Neuronal stem cell (in vitro differentiated cells): ENCODE results near the gene RASA2.

Experiments
- DNase-seq: peaks from one replicate; pipeline ENCODE4 v3.0.0-alpha.2; 2013; ENCODE audit warnings: low spot score
- H2AFZ ChIP-seq: one replicate; pipeline ENCODE4 v1.6.1; 2013; ENCODE audit warnings: mild to moderate bottlenecking, low read length, inconsistent platforms
- H2AK5ac ChIP-seq: 2 replicates; pipeline ENCODE4 v1.6.1; 2013; ENCODE audit warnings: low read depth, mild to moderate bottlenecking, inconsistent platforms, low read length, moderate library complexity, mixed read lengths
- H2BK120ac ChIP-seq: 2 replicates; pipeline ENCODE4 v1.6.1; 2013; ENCODE audit warnings: low read depth, mild to moderate bottlenecking, inconsistent platforms, low read length, moderate library complexity, mixed read lengths
- H2BK12ac ChIP-seq: one replicate; pipeline ENCODE4 v1.6.1; 2013; ENCODE audit warnings: low read length, inconsistent platforms
- H2BK15ac ChIP-seq: 2 replicates; pipeline ENCODE4 v1.6.1; 2013; ENCODE audit warnings: mild to moderate bottlenecking, low read length, inconsistent platforms, mixed read lengths
- H2BK5ac ChIP-seq: one replicate; pipeline ENCODE4 v1.6.1; 2013; ENCODE audit warnings: inconsistent platforms, mild to moderate bottlenecking, low read length, moderate library complexity
- H3K14ac ChIP-seq: one replicate; pipeline ENCODE4 v1.6.1; 2013; ENCODE audit warnings: low read length, inconsistent platforms
- H3K18ac ChIP-seq: 2 replicates; pipeline ENCODE4 v1.6.1; 2013; ENCODE audit warnings: low read length, inconsistent platforms
- H3K23ac ChIP-seq: 2 replicates; pipeline ENCODE4 v1.6.1; 2013; ENCODE audit warnings: low read depth, mild to moderate bottlenecking, mixed read lengths, low read length, inconsistent platforms; ENCODE audit not compliant: poor library complexity
- H3K27ac ChIP-seq: replicated peaks from 3 replicates; pipeline ENCODE4 v1.5.1; 2013; ENCODE audit warnings: low read length, inconsistent platforms
- H3K27me3 ChIP-seq, 3 experiments: 2 replicates each; pipeline ENCODE4 v1.6.1; 2013; ENCODE audit warnings: low read length in 3 of 3, mild to moderate bottlenecking in 2 of 3, inconsistent platforms in 1 of 3, low read depth in 1 of 3, mixed read lengths in 1 of 3, moderate library complexity in 1 of 3; ENCODE audit not compliant: control insufficient read depth in 3 of 3, insufficient read depth in 3 of 3
- H3K36me3 ChIP-seq, 2 donors: replicated peaks in 1 of 2; 2 replicates each; pipeline ENCODE4 v1.6.1; 2013; ENCODE audit warnings: low read length in 2 of 2; ENCODE audit not compliant: control insufficient read depth in 2 of 2, insufficient read depth in 2 of 2
- H3K4ac ChIP-seq: 2 replicates; pipeline ENCODE4 v1.6.1; 2013; ENCODE audit warnings: inconsistent platforms, mild to moderate bottlenecking, low read length, moderate library complexity
- H3K4me1 ChIP-seq, 2 donors: 1 replicate in 1 of 2; 2 replicates in 1 of 2; pipeline ENCODE4 v1.6.1; 2013; ENCODE audit warnings: low read length in 2 of 2, low read depth in 1 of 2; ENCODE audit not compliant: control insufficient read depth in 2 of 2, insufficient read depth in 1 of 2
- H3K4me2 ChIP-seq: one replicate; pipeline ENCODE4 v1.6.1; 2013; ENCODE audit warnings: mild to moderate bottlenecking, low read length, inconsistent platforms; ENCODE audit not compliant: insufficient read depth, poor library complexity, severe bottlenecking
- H3K4me3 ChIP-seq, 2 donors: 2 replicates each; pipeline ENCODE4 v1.5.1; 2013; ENCODE audit warnings: low read length in 2 of 2, mild to moderate bottlenecking in 2 of 2, inconsistent platforms in 1 of 2, moderate library complexity in 1 of 2
- H3K79me1 ChIP-seq: one replicate; pipeline ENCODE4 v1.6.1; 2013; ENCODE audit warnings: low read depth, mild to moderate bottlenecking, inconsistent platforms, low read length, moderate library complexity
- H3K9ac ChIP-seq: one replicate; pipeline ENCODE4 v1.6.1; 2013; ENCODE audit warnings: mild to moderate bottlenecking, low read depth, low read length, inconsistent platforms; ENCODE audit not compliant: poor library complexity
- H3K9me3 ChIP-seq, 2 donors: replicated peaks in 1 of 2; 2 replicates each; pipeline versions ENCODE3 to v1.6.1; 2013; ENCODE audit warnings: low read length in 2 of 2, mild to moderate bottlenecking in 2 of 2, inconsistent platforms in 1 of 2, low read depth in 1 of 2, mixed read lengths in 1 of 2, moderate library complexity in 1 of 2; ENCODE audit not compliant: control insufficient read depth in 2 of 2, insufficient read depth in 1 of 2
- H4K8ac ChIP-seq: one replicate; pipeline ENCODE4 v1.6.1; 2013; ENCODE audit warnings: low read depth, mild to moderate bottlenecking, inconsistent platforms, low read length, moderate library complexity
- H4K91ac ChIP-seq: one replicate; pipeline ENCODE4 v1.6.1; 2013; ENCODE audit warnings: low read length, low read depth, mild to moderate bottlenecking, inconsistent platforms; ENCODE audit not compliant: poor library complexity
- WGBS, 2 donors: extraction: QIAGEN DNeasy Blood & Tissue Kit; methylation state at CpG; one replicate each; pipeline ENCODE4 v1.1.7; 2013; ENCODE audit warnings: missing lambda C conversion rate in 2 of 2, mixed read lengths in 1 of 2; ENCODE audit not compliant: insufficient read length in 2 of 2, insufficient replicate concordance in 1 of 2; ENCODE audit errors: extremely low coverage in 2 of 2; 5-methylcytosine and 5-hydroxymethylcytosine counted together

RASA2 gene

DNA sequence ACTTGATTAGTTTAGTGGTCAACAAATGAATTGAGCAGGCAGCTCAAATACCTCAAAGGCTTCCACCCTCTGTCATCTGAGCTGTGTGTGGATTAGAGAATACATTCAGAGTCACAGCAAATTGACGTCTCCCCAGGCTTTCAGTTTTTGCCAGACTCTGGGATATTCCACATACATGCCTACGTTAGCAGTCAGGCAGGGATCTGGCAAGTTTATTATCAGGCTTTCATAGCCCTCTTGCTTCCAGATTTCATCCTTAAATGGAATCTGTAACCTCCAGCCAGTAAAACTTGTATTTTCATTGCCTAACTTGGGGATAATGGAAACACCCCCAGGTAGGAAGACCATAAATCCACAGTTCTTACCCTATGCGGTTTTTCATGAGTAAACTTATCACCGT lies 115.9 kb downstream of the RASA2 start:
- no peak for DNase-seq
- H2BK120ac ChIP-seq, result no peak overlapping the region

DNA sequence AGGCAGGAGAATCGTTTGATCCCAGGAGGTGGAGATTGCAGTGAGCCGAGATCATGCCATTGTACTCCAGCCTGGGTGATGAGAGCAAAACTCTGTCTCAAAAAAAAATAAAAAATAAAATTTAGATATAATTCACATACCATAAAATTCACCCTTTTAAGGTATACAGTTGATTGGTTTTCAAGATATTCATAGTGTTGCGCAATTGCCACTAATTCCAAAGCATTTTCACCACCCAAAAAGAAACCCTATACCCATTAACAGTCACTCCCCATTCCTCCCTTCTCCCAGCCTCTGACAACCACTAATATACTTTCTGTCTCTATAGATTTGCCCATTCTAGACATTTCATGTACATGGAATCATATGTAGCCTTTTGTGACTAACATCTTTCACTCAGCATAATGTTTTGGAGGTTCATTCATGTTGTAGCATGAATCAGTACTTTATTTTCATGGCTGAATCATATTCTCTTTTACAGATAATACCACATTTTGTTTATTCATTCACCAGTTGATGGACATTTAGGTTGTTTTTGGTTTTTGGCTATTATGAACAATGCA lies 116.7 kb downstream of the RASA2 start:
- peaks cover 2 to 28% of the 10 kb centered on the region in 2 donors for H3K9me3 ChIP-seq
- no peaks in the 10 kb centered on the region for H3K4me1 ChIP-seq
- no CpG with 5 or more reads among the region's 3 CpGs for WGBS, 2 donors
- no peak overlapping the region for H3K23ac ChIP-seq
- H2AFZ ChIP-seq, result no peak overlapping the region
- no peak overlapping the region for H2BK15ac ChIP-seq
- H3K14ac ChIP-seq, result no peak overlapping the region
- no peak overlapping the region for H4K91ac ChIP-seq
- no peak overlapping the region for H3K27ac ChIP-seq
- H3K4me2 ChIP-seq, result no peak overlapping the region
- no peak overlapping the region for H2BK120ac ChIP-seq
- DNase-seq, result no peak
- no peaks in the 10 kb centered on the region for H3K27me3 ChIP-seq
- no peak overlapping the region for H3K4me3 ChIP-seq
- no peak overlapping the region for H2BK12ac ChIP-seq
- no peak overlapping the region for H3K4ac ChIP-seq
- no peak overlapping the region for H2AK5ac ChIP-seq
- peaks cover 4 to 38% of the 10 kb centered on the region in 2 donors for H3K36me3 ChIP-seq
- H3K9ac ChIP-seq, result no peak overlapping the region
- no peak overlapping the region for H3K18ac ChIP-seq
- no peak overlapping the region for H2BK5ac ChIP-seq
- H4K8ac ChIP-seq, result no peak overlapping the region
- H3K79me1 ChIP-seq, result no peaks in the 10 kb centered on the region

More for the DNA sequence above, 115.9 kb downstream of the RASA2 start:
- no peak overlapping the region for H3K14ac ChIP-seq
- H2BK5ac ChIP-seq, result no peak overlapping the region
- H3K18ac ChIP-seq, result no peak overlapping the region
- H2AK5ac ChIP-seq, result no peak overlapping the region
- H4K91ac ChIP-seq, result no peak overlapping the region
- no peak overlapping the region for H2AFZ ChIP-seq
- no peak overlapping the region for H3K4me3 ChIP-seq
- no peak overlapping the region for H2BK12ac ChIP-seq
- H3K4ac ChIP-seq, result no peak overlapping the region
- no peak overlapping the region for H2BK15ac ChIP-seq
- H3K79me1 ChIP-seq, result no peaks in the 10 kb centered on the region
- no peaks in the 10 kb centered on the region for H3K4me1 ChIP-seq
- no peak overlapping the region for H3K9ac ChIP-seq
- WGBS, 2 donors, result no CpG with 5 or more reads among the region's 4 CpGs
- H4K8ac ChIP-seq, result no peak overlapping the region
- H3K23ac ChIP-seq, result no peak overlapping the region
- no peaks in the 10 kb centered on the region for H3K27me3 ChIP-seq
- H3K27ac ChIP-seq, result no peak overlapping the region
- peaks cover 2 to 30% of the 10 kb centered on the region in 2 donors for H3K36me3 ChIP-seq
- H3K4me2 ChIP-seq, result no peak overlapping the region
- H3K9me3 ChIP-seq, result peaks cover 2 to 28% of the 10 kb centered on the region in 2 donors

DNA sequence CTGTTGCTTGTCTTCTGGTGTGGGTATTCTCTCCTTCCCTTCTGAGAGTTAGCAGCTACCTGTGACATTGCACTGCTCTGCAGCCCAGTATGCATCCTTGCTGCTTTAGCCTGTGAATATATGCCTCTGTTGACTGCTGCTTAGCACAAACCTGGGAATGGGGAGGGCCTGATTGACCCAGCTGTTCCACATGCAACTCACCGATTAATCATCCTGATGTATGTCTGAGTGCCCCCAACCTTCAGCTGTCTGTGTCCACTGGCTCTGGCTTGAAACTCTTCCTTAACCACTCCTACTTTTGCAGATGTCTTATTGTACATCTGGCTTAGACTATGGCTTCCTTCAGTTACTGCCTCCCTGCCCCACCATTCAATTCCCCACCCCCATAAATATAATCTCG lies 119.1 kb downstream of the RASA2 start:
- H2BK15ac ChIP-seq, result no peak overlapping the region
- no peak overlapping the region for H3K4me3 ChIP-seq
- no peak overlapping the region for H3K23ac ChIP-seq
- no peak overlapping the region for H2AK5ac ChIP-seq
- no peak overlapping the region for H2BK120ac ChIP-seq
- no peak overlapping the region for H3K27ac ChIP-seq
- H2BK5ac ChIP-seq, result no peak overlapping the region
- no peaks in the 10 kb centered on the region for H3K79me1 ChIP-seq
- H2BK12ac ChIP-seq, result no peak overlapping the region
- no peaks in the 10 kb centered on the region for H3K27me3 ChIP-seq
- no CpG with 5 or more reads among the region's 2 CpGs for WGBS, 2 donors
- no peak overlapping the region for H3K14ac ChIP-seq
- H3K4ac ChIP-seq, result no peak overlapping the region
- H2AFZ ChIP-seq, result no peak overlapping the region
- H3K18ac ChIP-seq, result no peak overlapping the region
- no peak overlapping the region for H4K8ac ChIP-seq
- no peak overlapping the region for H3K4me2 ChIP-seq
- no peak for DNase-seq
- no peak overlapping the region for H3K9ac ChIP-seq
- H3K4me1 ChIP-seq, result no peaks in the 10 kb centered on the region
- H3K36me3 ChIP-seq, result peaks cover 6 to 46% of the 10 kb centered on the region in 2 donors
- no peak overlapping the region for H4K91ac ChIP-seq
- peaks cover 0 to 21% of the 10 kb centered on the region in 2 donors for H3K9me3 ChIP-seq

DNA sequence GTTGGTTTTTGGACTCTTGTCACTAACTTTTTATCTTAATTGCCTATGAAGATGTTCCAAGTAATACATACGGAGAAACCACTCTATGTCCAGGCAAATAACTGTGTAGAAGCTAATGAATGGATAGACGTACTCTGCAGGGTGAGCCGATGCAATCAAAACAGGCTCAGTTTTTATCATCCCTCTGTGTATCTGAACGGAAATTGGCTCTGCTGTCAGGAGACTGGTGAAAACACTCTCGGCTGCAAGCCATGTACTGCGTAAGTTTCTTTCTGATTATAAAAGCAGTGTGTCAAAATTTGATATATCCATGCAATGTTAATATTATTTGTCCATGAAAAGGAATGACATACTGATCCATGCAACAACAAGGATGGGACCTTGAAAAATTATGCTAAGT lies 121.6 kb downstream of the RASA2 start:
- H2AFZ ChIP-seq, result no peak overlapping the region
- H3K18ac ChIP-seq, result no peak overlapping the region
- no peak overlapping the region for H4K91ac ChIP-seq
- peaks cover 10 to 71% of the 10 kb centered on the region in 2 donors for H3K36me3 ChIP-seq
- no peak overlapping the region for H3K4me2 ChIP-seq
- H3K23ac ChIP-seq, result no peak overlapping the region
- no peak overlapping the region for H3K9ac ChIP-seq
- H3K79me1 ChIP-seq, result no peaks in the 10 kb centered on the region
- H3K4me3 ChIP-seq, result no peak overlapping the region
- H3K9me3 ChIP-seq, result peaks cover 0 to 3% of the 10 kb centered on the region in 2 donors
- H3K27ac ChIP-seq, result no peak overlapping the region
- no peak for DNase-seq
- H2BK12ac ChIP-seq, result no peak overlapping the region
- no peak overlapping the region for H2AK5ac ChIP-seq
- H2BK120ac ChIP-seq, result no peak overlapping the region
- no peak overlapping the region for H2BK5ac ChIP-seq
- H3K14ac ChIP-seq, result no peak overlapping the region
- no peak overlapping the region for H2BK15ac ChIP-seq
- H4K8ac ChIP-seq, result no peak overlapping the region
- no peak overlapping the region for H3K4ac ChIP-seq
- no peaks in the 10 kb centered on the region for H3K27me3 ChIP-seq
- WGBS, 2 donors, result no CpG with 5 or more reads among the region's 6 CpGs
- H3K4me1 ChIP-seq, result no peaks in the 10 kb centered on the region
